ENCODE measurements around the gene GPR3. TPM values are rescaled to one million over a fixed set of nuclear protein-coding genes. Genes with fewer than 3 reads are reported as not detected.

GPR3 gene
- total and polyA plus RNA-seq, 2 of the 13 experiments (the other 11 are each of a cell fraction or from before 2014, with no cell fraction given) = 1.00 to 2.6 TPM

GRCh38 chr1:27346357-27346756, 46.1 kb upstream of the GPR3 start (continued):
- TF ChIP-seq, protein P1, sequence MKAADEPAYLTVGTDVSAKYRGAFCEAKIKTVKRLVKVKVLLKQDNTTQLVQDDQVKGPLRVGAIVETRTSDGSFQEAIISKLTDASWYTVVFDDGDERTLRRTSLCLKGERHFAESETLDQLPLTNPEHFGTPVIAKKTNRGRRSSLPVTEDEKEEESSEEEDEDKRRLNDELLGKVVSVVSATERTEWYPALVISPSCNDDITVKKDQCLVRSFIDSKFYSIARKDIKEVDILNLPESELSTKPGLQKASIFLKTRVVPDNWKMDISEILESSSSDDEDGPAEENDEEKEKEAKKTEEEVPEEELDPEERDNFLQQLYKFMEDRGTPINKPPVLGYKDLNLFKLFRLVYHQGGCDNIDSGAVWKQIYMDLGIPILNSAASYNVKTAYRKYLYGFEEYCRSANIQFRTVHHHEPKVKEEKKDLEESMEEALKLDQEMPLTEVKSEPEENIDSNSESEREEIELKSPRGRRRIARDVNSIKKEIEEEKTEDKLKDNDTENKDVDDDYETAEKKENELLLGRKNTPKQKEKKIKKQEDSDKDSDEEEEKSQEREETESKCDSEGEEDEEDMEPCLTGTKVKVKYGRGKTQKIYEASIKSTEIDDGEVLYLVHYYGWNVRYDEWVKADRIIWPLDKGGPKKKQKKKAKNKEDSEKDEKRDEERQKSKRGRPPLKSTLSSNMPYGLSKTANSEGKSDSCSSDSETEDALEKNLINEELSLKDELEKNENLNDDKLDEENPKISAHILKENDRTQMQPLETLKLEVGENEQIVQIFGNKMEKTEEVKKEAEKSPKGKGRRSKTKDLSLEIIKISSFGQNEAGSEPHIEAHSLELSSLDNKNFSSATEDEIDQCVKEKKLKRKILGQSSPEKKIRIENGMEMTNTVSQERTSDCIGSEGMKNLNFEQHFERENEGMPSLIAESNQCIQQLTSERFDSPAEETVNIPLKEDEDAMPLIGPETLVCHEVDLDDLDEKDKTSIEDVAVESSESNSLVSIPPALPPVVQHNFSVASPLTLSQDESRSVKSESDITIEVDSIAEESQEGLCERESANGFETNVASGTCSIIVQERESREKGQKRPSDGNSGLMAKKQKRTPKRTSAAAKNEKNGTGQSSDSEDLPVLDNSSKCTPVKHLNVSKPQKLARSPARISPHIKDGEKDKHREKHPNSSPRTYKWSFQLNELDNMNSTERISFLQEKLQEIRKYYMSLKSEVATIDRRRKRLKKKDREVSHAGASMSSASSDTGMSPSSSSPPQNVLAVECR (CRISPR knock-in tag; IDR thresholded peaks at IDR 0.05; ENCODE audit: borderline replicate concordance) = no peak
- TF ChIP-seq ZNF337 (CRISPR knock-in tag; IDR thresholded peaks at IDR 0.05; ENCODE audit: borderline replicate concordance, low read depth) (no peak), NR3C1 (CRISPR knock-in tag; IDR thresholded peaks at IDR 0.05) (no peak), ZNF333 (CRISPR knock-in tag; IDR thresholded peaks at IDR 0.05; ENCODE audit: borderline replicate concordance) (no peak), KDM1A (CRISPR knock-in tag; IDR thresholded peaks at IDR 0.05) (no peak), ZNF468 (CRISPR knock-in tag; IDR thresholded peaks at IDR 0.05) (no peak), SATB2 (CRISPR knock-in tag; IDR thresholded peaks at IDR 0.05) (no peak), SOX13 (IDR thresholded peaks at IDR 0.05) (no peak), SOX13 (CRISPR knock-in tag; conservative IDR thresholded peaks at IDR 0.05 in 1 of 2, IDR thresholded peaks at IDR 0.05 in 1 of 2) (no peak), PAF1 (CRISPR knock-in tag; IDR thresholded peaks at IDR 0.05) (no peak), ZNF589 (CRISPR knock-in tag; conservative IDR thresholded peaks at IDR 0.05) (no peak), ZNF451 (CRISPR knock-in tag; IDR thresholded peaks at IDR 0.05) (no peak), TBX2 (CRISPR knock-in tag; IDR thresholded peaks at IDR 0.05; ENCODE audit: borderline replicate concordance) (no peak), MLXIP (CRISPR knock-in tag; IDR thresholded peaks at IDR 0.05; ENCODE audit: borderline replicate concordance) (no peak)
- TF ChIP-seq, protein P2, sequence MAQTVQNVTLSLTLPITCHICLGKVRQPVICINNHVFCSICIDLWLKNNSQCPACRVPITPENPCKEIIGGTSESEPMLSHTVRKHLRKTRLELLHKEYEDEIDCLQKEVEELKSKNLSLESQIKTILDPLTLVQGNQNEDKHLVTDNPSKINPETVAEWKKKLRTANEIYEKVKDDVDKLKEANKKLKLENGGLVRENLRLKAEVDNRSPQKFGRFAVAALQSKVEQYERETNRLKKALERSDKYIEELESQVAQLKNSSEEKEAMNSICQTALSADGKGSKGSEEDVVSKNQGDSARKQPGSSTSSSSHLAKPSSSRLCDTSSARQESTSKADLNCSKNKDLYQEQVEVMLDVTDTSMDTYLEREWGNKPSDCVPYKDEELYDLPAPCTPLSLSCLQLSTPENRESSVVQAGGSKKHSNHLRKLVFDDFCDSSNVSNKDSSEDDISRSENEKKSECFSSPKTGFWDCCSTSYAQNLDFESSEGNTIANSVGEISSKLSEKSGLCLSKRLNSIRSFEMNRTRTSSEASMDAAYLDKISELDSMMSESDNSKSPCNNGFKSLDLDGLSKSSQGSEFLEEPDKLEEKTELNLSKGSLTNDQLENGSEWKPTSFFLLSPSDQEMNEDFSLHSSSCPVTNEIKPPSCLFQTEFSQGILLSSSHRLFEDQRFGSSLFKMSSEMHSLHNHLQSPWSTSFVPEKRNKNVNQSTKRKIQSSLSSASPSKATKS (CRISPR knock-in tag; IDR thresholded peaks at IDR 0.05) = no peak
